HG02938 (cell line): ENCODE measurements around the gene MALAT1.

Experiments used
- ATAC-seq: cut with Tn5 transposase; IDR thresholded peaks from one replicate; pipeline ENCODE4 v1.9.1; 2021; ENCODE audit warnings: mild to moderate bottlenecking, moderate library complexity; ENCODE audit not compliant: unreplicated experiment

The MALAT1 gene

DNA sequence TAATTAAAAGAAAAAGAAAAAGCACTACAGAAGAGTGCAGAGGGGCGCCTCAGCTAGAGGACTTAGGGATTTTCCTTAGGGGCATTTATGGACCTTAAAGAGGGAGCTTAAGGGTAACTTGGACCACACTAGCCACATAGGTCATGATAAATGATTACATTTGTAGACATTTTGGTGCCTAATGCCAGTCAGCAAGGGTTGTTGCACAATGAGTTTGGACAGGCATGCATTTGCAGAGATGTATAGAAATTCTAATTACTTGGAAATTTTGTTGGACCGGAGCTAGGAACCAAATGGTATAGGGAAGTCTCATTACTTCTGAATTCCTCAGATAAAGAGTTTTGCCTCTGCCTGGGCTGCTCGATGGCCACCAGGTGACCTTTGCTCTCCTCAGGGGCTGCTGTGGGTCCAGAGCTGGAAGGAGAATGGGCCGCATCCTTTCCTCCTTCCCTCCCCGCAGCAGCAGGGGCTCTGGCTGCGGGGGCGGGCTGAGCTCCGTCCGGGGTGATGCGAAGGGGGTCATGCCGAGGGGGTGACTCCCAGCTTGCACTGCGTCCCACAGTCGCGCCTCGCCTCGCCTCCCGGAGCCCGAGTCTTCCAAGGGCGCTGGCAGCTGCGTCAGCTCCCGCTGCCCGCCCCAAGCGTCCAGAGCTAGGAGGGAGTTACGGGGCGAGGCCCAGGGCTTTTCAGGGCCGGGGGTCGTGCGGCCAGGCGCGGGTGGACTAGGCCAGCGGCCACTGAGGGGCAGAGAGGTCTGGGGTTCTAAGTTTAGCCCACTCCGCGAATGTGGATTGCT lies 20.3 kb upstream of the MALAT1 start:
- ATAC-seq, result no peak

DNA sequence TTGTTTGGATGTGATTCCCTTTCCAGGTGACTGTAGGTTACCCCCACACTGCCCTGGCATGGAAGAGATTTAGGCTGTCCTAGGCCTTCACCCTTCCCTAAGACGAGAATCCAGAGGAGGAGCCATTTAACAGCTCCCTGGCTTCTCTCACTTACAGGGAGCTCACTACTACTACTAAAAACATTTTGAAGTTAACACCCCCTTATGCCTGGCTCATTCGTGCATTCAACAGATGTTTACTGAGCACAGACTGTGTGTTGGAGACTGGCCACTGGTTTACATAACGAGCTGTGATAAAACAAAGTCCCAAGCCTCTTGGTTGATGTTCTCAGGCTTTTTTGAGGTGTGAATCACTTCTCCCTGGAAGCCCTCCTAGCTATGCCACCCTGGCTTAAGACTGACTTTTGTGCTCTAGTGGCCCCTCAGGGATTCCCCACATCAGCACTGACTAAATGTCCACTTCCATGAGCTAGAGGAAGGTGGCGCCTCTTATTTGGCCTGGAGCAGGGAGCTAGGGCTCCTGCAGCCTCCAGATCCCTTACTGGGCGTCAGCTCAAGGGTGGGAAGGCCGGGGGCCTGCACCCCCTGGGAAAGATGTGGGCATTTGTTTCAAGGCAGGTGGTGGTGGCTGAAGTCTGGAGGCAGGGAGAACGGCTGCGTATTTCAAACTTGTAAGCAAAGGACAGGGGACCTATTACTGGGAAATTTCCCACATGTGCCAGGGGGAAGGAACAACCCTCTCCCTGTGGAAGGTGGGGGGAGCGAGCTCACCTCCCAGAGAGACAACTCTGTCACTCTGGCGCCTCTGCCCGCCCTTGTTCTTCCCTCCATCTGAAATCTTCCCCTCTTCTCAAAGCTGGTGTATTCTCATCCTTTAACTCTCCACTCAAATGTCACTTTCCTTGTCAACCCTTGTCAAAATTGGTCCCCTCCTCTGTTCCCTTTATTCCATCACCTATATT lies 19.4 kb upstream of the MALAT1 start:
- ATAC-seq, result no peak

DNA sequence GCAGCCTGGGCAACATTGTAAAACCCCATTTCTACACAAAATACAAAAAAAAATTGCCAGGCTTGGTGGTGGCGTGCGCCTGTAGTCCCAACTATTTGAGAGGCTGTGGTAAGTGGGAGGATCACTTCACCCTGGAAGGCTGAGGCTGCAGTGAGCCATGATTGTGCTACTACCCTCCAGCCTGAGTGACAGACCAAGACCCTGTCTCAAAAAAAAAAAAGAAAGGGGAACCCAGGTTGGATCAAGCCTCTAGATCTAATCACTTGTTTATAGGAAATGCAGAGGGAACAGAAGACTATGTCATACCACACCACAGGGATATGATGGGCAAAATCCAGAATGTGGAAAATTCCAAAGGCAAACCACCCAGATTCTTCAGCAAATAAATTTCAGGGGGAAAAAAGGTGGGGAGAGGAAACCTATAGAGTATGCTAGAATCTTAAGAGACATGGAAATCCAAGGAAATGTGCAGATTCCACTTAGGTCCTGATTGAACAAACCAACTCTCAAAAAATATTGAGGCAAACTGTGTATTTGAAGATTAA lies 16.5 kb upstream of the MALAT1 start:
- no peak for ATAC-seq

DNA sequence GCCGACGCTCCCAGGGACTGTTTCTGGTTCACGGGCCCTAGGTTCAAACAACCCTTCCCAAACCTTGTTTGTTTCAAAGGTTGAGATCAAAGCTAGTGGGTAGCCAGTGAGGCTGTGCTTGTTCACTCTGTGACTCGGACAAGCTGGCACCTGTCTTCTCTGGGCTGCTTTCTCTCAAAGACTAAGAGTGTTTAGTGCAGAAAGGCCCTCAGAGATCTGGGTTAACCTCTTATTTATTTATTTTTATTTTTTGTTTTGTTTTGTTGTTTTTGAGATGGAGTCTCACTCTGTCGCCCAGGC lies 13.0 kb upstream of the MALAT1 start:
- no peak for ATAC-seq

DNA sequence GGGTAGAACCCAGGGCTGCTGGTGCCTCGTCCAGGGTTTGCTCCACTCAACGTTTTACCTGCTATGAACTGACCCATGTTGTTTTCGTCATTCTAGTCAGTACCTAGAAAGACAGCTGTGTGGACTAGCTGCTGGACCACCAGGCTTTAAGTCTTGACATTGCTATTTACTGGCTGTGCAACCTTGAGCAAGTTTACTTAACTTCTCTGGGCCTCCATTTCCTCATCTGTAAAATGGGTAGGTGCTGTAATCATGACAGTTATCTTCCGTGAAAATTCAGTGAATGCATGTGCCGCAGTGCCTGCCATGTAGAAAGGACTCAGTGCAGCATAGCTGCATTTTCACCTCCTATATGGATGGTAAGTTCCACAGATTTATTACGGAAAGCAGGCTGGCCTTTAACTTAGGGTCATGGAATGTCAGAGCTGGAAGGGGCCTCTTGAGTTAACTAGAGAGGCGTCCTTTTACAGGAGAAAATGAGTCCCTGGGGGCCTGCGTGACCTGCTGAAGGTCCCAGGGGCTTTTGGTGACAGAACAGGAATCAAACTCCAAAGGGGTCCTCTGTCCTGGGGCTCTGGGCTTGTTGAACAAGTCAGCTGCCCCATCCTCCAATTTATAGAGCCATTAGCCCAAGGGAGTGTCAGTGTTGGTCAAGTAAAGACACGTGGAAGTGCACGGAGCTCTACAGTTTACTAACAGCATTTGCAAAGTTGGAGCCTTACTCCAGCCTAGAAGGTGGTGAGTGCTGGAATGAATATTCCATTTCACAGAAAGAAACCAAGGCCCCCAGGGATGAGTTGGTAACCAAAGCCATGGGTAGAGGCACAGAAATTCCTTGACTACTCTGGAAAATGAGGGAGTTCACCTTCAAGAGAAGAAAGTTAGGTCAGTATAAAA lies 12.0 kb upstream of the MALAT1 start:
- ATAC-seq, result no peak

DNA sequence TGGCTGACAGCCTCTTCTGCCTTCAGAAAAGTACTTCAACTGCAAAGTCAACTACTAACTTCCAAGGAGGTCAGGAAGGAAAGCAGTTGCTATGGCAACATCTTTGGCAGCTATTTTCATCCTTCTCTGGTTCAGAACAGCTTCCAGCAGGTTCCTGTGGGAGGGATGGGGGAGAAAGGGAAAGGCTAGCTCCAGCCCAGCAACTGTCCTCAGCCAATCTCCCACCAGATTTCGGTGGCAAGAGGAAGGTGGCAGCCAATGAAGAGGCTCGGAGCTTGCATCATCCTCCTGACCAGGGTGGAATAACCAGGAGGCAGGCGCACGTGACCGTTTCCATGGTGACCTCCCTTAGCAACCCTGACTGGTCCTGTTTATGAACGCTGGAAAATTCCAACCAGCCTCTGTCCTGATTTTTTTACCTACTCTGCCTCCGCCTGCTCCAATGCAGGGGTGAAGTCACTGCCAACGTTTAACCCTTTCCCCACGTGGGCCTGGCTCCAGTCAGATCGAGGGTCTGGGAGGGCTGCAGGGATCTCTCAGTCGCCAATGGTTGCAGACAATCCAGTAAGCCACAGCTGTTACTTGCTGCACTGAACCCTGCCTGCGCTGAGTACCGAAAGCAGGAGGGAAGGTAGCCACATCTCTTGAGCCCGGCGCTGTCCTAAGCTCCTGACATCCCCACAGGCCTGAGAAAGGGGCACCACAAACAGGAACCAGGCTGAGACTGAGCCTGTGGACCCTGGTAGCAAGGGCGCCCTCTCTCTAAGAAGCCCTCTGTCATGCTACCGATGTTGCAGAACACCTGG lies 11.2 kb upstream of the MALAT1 start:
- ATAC-seq, result no peak

GRCh38 chr11:65488273-65489034 lies 10.4 kb upstream of the MALAT1 start:
- ATAC-seq, result no peak

GRCh38 chr11:65489035-65489705 lies 9.7 kb upstream of the MALAT1 start:
- ATAC-seq, result no peak

- no peak for ATAC-seq
Measured at GRCh38 chr11:65489706-65490320, 9.0 kb upstream of the MALAT1 start.

- ATAC-seq, result no peak
Measured at GRCh38 chr11:65491163-65491465, 7.7 kb upstream of the MALAT1 start.

- no peak for ATAC-seq
Measured at GRCh38 chr11:65491614-65492386, 7.0 kb upstream of the MALAT1 start.

DNA sequence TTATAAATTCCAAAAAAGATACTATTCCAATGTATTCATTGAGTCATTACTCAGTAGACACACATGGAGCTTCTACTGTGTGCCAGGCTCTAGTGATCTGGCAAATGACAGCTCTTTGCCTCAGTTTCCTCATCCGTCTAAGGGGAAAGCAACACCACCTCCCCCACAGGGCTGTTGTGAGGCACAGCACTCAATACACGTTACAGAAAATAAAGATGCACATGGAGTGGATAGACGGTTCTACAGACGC lies 6.5 kb upstream of the MALAT1 start:
- ATAC-seq, result no peak

- no peak for ATAC-seq
Measured at GRCh38 chr11:65492637-65493366, 6.0 kb upstream of the MALAT1 start.

GRCh38 chr11:65493367-65494176 lies 5.3 kb upstream of the MALAT1 start:
- no peak for ATAC-seq

GRCh38 chr11:65496304-65497140 lies 2.3 kb upstream of the MALAT1 start:
- ATAC-seq, result no peak
